CD4-positive, alpha-beta T cell treated with Interleukin-15 for 1 hour (primary cell): ENCODE results near the gene NBAS.

Experiments
- DNase-seq: peaks from one replicate; pipeline ENCODE4 v3.0.0-alpha.2; 2020

Gene NBAS

GRCh38 chr2:15560988-15561573 is at the start of gene NBAS:
Gene NBAS (minus strand): TSS chr2:15561334. CDS start chr2:15561304, 30 bp downstream.
- DNase-seq = peak; percentile 76

- no peak for DNase-seq
Observed at GRCh38 chr2:15610430-15610952, 49.4 kb upstream of the NBAS start.

DNA sequence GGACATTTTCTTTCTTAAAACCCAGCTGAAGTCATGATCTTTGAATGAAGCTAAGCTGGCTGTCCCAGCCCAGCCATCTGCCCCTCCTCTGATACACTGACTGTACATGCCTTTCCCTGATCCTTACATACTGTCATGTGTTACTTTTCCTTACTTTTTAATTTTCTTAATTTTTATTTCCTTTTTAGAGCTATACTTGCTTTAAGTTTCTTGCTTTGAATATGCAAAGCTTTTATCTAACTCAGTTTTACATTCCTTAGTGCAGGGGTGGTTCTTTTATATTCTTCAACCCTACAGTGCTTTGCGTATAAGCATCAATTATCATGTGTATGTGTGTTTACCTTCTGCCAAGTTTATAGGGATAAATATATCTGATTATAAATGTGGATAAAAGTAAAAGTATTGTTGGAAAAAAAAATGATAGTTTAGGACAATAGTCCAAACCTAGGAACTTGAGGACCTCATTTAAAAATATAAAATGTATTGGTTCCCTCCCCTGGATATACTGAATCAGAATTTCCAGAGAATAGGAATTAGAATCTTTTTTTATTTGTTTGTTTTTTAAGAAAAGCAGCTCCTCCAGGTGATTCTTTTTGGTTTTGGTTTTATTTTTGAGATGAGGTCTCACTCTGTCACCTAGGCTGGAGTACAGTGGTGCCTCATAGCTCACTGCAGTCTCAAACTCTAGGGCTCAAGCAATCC is 48.4 kb upstream of the NBAS start:
- no peak for DNase-seq

DNA sequence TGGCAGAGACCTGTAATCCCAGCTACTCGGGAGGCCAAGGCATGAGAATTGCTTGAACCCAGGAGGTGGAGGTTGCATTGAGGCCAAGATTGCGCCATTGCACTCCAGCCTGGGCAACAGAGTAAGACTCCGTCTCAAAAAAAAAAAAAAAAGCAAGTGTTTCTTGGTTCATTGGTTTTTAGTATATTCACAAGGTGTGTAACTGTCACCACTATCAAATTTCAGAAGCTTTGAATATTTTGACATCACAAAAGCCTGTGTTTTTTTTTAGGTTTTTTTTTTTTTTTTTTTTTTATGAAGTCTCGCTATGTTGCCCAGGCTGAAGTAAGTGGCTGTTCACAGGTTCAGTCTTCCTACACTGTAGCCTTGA is 47.2 kb upstream of the NBAS start:
- no peak for DNase-seq

DNA sequence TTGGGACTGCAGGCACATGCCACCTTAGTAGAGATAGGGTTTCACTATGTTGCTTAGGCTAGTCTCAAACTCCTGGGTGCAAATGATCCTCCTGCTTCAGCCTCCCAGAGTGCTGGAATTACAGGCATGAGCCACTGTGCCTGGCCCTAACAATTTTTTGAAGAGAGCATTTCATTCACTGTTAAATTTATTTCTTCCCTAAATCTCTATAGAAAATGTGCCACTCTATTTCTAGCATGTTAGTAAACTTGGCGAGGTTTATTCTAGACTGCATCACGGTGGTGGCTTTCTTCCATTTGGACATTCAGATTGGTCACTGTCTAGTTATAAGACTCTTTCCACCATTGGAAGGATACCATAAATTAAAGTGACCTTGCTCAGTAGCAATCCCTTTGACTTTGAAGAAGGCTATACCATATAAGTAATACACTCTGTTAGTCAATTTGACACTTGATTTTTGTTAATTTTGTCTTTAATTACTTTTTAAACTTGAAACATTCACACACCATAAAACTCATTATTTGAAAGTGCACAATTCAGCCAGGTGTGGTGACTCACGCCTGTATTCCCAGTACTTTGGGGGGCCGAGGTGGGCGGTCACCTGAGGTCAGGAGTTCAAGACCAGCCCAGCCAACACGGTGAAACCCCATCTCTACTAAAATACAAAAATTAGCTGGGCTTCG is 46.7 kb upstream of the NBAS start:
- DNase-seq = no peak

DNA sequence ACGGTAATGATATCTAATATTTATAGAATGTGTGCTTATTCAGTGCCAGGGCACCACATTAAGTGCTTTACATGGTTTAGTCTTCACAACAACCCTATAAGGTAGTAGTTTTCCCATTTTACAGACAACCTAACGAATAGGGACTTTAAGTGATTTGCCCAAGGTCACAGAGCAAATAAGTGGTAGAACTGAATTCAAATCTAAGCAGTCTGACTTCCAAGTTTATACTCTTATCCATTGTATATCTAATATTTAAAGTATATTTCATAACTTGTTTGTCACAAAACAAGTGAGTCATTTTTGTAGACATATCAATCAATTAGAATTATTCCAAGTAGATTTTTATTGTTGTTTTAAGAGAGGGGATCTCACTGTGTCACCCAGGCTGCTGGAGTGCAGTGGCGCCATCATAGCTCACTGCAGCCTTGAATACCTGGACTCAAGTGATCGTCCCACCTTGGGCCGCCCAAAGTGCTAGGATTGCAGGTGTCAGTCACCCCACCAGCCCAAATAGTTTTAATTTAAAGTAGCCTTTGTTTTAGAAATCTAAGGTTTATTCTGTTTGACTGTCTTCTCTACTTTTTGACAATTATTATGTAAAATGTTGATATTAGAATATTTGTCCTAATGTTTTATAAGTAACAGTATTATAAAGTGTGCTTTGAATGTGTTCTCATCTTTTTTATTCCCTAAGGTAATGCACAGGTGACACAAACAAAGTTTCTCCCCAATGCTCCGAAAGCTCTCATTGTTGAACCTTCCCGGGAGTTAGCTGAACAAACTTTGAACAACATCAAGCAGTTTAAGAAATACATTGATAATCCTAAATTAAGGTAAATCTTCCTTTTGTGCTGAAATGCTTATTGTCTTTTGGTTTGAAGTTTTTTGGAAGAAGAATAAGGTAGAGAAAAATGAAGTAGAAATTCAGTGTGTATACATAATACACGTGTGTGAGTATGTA is 45.6 kb upstream of the NBAS start:
- no peak for DNase-seq

DNA sequence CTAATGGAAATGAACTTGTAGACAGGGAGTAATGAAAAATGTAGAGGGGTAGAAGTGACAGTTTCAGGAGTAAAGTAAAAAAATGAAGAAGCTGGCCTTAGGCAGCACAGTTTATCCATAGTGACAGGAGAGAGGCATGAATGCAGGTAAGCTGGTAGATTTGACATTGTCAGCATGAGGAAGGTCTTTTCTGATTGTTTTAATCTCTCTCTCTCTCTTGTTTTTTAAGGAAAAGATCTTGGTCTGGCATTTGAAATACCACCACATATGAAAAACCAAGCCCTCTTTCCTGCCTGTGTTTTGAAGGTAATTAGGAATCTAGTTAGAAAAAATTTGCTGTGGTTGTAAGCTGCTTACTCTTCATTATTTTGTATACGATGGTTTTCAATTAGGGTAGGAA is 44.6 kb upstream of the NBAS start:
- DNase-seq = no peak

DNA sequence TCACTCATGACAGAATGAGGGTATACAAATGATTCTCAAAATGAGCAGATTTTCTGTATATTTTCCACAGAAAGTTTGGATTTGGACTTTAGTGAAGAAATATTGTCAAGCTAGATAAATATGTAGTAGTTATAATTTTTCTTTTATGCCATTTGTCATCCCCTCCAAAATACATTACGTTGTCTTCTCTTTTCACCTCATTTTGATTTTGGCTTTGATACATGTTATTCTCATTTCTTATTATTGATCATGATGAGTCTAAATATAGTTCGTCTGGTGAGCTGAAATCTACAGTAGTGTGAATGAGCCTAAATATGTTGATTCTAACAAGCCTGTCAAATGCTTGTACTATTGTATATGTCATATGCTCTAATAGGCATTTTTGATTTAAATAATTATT is 42.8 kb upstream of the NBAS start:
- no peak for DNase-seq

DNA sequence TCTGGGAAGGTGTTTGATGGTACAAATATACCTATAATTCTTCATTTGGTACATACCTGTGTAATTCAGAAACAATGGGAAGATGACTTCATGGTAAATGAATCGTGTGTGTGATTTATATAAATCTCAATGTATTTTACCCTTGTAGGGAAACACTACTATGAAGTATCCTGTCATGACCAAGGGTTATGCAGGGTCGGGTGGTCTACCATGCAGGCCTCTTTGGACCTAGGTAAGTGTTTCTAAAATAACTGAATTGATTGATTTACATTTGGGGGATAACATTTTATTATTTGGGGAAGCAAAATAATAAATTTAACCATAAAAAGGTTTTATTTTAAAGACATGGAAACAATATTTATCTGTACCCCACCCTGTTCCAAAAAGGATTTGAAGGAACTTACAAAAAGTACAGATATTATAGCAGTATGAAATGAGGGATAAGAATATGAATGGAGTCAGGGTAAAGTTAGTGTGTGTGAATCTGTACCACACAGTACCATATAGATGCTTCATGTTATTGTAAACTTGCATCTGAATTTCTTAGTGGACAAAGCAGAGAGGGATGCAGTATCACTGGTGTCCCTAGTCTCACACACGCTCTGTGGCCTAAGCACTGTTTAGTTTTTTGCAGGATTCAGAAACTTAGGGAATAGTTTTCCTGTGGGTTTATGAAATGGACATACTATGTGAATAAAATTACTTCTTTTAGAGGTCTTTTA is 42.1 kb upstream of the NBAS start:
- no peak for DNase-seq

- DNase-seq = no peak
Observed at GRCh38 chr2:15602393-15602792, 41.3 kb upstream of the NBAS start.

DNA sequence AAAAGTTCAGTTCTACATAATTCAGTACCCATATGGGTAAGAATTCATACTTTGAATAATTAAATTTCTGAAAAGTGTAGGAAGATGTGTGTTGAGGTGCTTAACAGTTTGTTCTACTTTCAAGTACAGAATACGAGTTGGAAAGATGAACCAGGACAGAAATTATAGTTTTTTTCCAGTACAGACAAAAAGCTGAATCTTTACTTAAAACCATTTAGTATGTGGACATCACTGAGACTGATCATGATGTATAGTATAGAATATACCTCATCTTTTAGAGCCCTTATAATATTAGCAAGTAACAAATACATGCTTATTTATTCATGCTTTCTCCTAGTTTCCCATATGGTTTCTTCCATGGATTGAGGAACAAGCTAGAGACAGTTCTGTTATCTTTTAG is 40.5 kb upstream of the NBAS start:
- DNase-seq = no peak

GRCh38 chr2:15599994-15600393 is 38.9 kb upstream of the NBAS start:
- no peak for DNase-seq

GRCh38 chr2:15596968-15597367 is 35.8 kb upstream of the NBAS start:
- no peak for DNase-seq

DNA sequence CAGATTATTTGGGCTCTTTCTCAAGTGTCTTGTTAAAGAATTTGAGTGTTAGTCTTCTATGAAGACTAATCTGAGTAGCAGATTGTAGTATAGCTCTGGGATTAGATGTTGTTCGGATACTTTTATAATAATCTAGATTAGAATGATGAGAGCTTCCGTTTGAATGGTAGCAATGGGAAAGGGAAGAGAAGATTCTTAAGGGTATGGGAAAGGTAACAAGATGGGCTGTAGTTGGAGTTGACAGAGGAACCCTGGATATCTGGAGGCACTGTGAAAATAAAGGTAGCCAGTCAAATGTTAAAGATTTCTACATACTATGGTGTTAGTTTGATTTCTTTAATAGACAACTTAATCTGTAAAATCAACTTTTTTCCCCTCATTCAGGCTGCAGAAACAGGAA is 35.2 kb upstream of the NBAS start:
- DNase-seq = no peak

DNA sequence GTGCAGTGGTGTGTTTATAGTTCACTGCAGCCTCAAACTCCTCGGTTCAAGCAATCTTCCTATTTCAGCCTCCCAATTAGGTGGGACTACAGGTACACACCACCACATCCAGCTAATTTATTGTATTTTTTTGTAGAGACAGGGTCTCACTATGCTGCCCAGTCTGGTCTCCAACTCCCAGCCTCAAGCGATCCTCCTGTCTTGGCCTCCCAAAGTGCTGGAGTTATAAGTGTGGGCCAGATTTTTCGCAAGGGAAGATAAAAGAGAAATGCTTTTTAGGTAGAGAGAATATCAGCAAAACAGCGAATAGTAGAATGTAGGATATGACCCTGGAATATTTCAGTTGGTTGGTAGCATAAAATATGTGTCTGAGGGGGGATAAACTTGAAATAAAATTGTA is 34.8 kb upstream of the NBAS start:
- DNase-seq = no peak

GRCh38 chr2:15595342-15595905 is 34.3 kb upstream of the NBAS start:
- DNase-seq = no peak

- no peak for DNase-seq
Observed at GRCh38 chr2:15594291-15595256, 33.4 kb upstream of the NBAS start.

DNA sequence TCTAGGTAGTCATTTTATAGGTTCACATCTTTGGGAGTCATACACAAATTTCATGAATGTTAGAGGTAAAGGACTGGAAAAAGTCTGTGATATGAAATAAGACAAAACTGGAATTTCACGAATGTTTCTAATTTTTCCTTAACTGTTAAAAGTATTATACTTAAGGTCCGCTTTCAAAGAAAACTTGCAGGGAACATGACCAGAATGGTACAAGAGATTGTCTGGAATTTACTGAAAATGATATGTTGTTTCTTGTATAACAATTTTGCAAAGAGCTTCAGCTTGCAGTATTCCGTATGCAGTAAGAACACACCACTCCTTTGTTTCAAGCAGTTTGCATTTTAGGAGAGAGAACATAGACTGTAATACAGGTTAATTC is 32.2 kb upstream of the NBAS start:
- no peak for DNase-seq

DNA sequence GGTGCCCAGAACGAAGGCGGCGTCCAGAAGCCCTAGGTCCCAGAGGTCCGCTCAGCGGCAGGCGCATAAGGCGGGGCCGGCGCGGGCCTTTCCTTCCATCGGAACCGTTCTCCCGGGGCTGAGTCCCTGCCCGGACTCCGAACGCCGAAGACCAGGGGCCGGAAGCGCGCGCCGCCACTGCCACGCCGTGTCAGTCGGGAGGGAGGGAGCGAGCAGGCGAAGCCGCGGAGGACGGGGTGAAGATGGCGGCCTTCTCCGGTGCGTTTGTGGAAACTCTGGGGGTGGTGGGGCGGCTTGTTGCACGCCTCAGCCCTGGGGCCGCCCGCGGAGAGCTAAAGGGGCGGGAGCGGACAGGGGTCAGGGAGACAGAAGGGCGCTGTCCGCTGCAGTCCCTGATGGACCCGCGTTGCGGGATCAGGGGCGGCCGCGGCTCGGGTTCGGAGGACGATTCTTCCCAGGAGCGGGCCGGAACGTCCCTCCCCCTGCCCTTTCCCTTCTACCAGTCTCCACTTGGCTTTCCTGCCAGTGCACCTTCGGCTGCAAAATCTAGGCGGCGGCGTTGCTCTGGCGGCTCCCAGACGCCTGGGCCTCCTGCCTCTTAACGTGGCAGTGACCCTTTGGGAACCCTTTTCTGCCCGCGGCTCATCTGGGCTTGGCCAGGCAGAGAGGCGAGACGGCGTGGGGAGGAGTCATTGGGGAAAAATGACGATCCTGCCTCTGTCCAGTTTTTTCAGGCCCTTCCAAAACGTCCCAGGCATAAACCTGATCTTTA is 30.7 kb upstream of the NBAS start, which contains the start of gene DDX1:
Gene DDX1, plus strand, starts transcription at position 177 of the 772 bp plus-strand sequence. Its CDS starts 66 bp downstream, at position 243.
- peak; percentile 81 for DNase-seq

GRCh38 chr2:15591373-15591691 is 30.2 kb upstream of the NBAS start:
- DNase-seq = no peak
